WTC11 (cell line): ENCODE data around the gene HMGCS2. TPM values are rescaled to one million over a fixed set of nuclear protein-coding genes. Genes with fewer than 3 reads are reported as not detected.

ENCODE experiments used
- ATAC-seq: fragments of 200-7000 bp; cut with Tn5 transposase; 2 replicates; pipeline ENCODE4 v1.10.0; 2021; ENCODE audit warnings: mild to moderate bottlenecking, moderate library complexity
- CTCF ChIA-PET: fragments of 300-600 bp; sonication (Branson Sonifier 250); formaldehyde crosslinking; loops from one replicate; lab custom pipeline; 2021; ENCODE audit warnings: antibody characterized with exemption; lab: Charles Lee
- POLR2A ChIA-PET: fragments of 350-600 bp; sonication (Branson Sonifier 250); formaldehyde crosslinking; loops from one replicate; lab custom pipeline; 2021; ENCODE audit warnings: antibody characterized with exemption; lab: Charles Lee
- DNase-seq: peaks from one replicate; pipeline ENCODE4 v3.0.0; 2021; ENCODE audit warnings: low spot score
- H3K27ac Mint-ChIP-seq: 2 replicates; pipeline ENCODE4 v1.8.0; 2021; ENCODE audit warnings: mixed read lengths
- H3K27me3 Mint-ChIP-seq: 2 replicates; pipeline ENCODE4 v1.8.0; 2021; ENCODE audit warnings: low read depth, mild to moderate bottlenecking, moderate library complexity, mixed read lengths
- H3K36me3 Mint-ChIP-seq: 2 replicates; pipeline ENCODE4 v1.8.0; 2021; ENCODE audit warnings: mixed read lengths
- H3K4me1 Mint-ChIP-seq: 2 replicates; pipeline ENCODE4 v1.8.0; 2022; ENCODE audit warnings: mixed read lengths
- H3K4me3 Mint-ChIP-seq: 2 replicates; pipeline ENCODE4 v1.8.0; 2021; ENCODE audit warnings: mild to moderate bottlenecking, moderate library complexity, mixed read lengths
- H3K9me3 Mint-ChIP-seq: 2 replicates; pipeline ENCODE4 v1.8.0; 2021; ENCODE audit warnings: mixed read lengths
- ARID4B ChIP-seq: sonication (generic); formaldehyde crosslinking; IDR thresholded peaks from 2 replicates; pipeline ENCODE4 v1.8.0; 2023; ENCODE audit warnings: missing genetic modification reagents, mild to moderate bottlenecking, borderline replicate concordance
- E2F5 ChIP-seq: sonication (generic); formaldehyde crosslinking; IDR thresholded peaks from 2 replicates; pipeline ENCODE4 v1.8.1; 2022; ENCODE audit warnings: mild to moderate bottlenecking, moderate library complexity, missing genetic modification reagents
- FOXP1 ChIP-seq: sonication (generic); formaldehyde crosslinking; IDR thresholded peaks from 2 replicates; pipeline ENCODE4 v1.8.0; 2022; ENCODE audit warnings: missing genetic modification reagents, mild to moderate bottlenecking, moderate library complexity, borderline replicate concordance
- KAT7 ChIP-seq: sonication (generic); formaldehyde crosslinking; IDR thresholded peaks from 2 replicates; pipeline ENCODE4 v1.8.1; 2023; ENCODE audit warnings: missing genetic modification reagents, mild to moderate bottlenecking, borderline replicate concordance
- NR1H2 ChIP-seq: sonication (generic); formaldehyde crosslinking; IDR thresholded peaks from 2 replicates; pipeline ENCODE4 v1.9.0; 2021; ENCODE audit warnings: mild to moderate bottlenecking, moderate library complexity, missing genetic modification reagents
- SOX15 ChIP-seq: fragments of 250-450 bp; sonication (Bioruptor Pico); IDR thresholded peaks from 2 replicates; pipeline ENCODE4 v1.9.0; 2021; ENCODE audit warnings: mild to moderate bottlenecking
- TCF7 ChIP-seq: sonication (generic); formaldehyde crosslinking; IDR thresholded peaks from 2 replicates; pipeline ENCODE4 v1.8.0; 2022; ENCODE audit warnings: mild to moderate bottlenecking, low read depth, missing genetic modification reagents, moderate library complexity
- ZNF263 ChIP-seq: sonication (generic); formaldehyde crosslinking; IDR thresholded peaks from 2 replicates; pipeline ENCODE4 v1.8.1; 2022; ENCODE audit warnings: low read depth, mild to moderate bottlenecking, moderate library complexity, missing genetic modification reagents
- ZNF671 ChIP-seq: fragments of 250-450 bp; sonication (Bioruptor Pico); IDR thresholded peaks from 2 replicates; pipeline ENCODE4 v1.8.0; 2021; ENCODE audit warnings: mild to moderate bottlenecking
- total RNA-seq: library from RNA; stranded (reverse); gene quantifications from 3 replicates; pipeline ENCODE4 v1.2.3, GENCODE V29; 2021
- TF ChIP-seq, protein P1 (sequence below): sonication (generic); formaldehyde crosslinking; IDR thresholded peaks from 2 replicates; pipeline ENCODE4 v1.8.1; 2023; ENCODE audit warnings: mild to moderate bottlenecking, missing genetic modification reagents
- TF ChIP-seq, protein P2 (sequence below): fragments of 250-450 bp; sonication (Bioruptor Pico); IDR thresholded peaks from 2 replicates; pipeline ENCODE4 v1.9.0; 2021; ENCODE audit warnings: mild to moderate bottlenecking
- TF ChIP-seq, protein P3 (sequence below): sonication (generic); formaldehyde crosslinking; IDR thresholded peaks from 2 replicates; pipeline ENCODE4 v1.8.0; 2022; ENCODE audit warnings: mild to moderate bottlenecking, missing genetic modification reagents
- TF ChIP-seq, protein P4 (sequence below): sonication (generic); formaldehyde crosslinking; IDR thresholded peaks from 2 replicates; pipeline ENCODE4 v1.8.0; 2022; ENCODE audit warnings: mild to moderate bottlenecking, missing genetic modification reagents
- TF ChIP-seq, protein P5 (sequence below): fragments of 250-450 bp; sonication (Bioruptor Pico); IDR thresholded peaks from 2 replicates; pipeline ENCODE4 v1.8.0; 2021; ENCODE audit warnings: mild to moderate bottlenecking

Gene HMGCS2
- total RNA-seq, 1 experiment from 2014 or later: 0.24 TPM

DNA sequence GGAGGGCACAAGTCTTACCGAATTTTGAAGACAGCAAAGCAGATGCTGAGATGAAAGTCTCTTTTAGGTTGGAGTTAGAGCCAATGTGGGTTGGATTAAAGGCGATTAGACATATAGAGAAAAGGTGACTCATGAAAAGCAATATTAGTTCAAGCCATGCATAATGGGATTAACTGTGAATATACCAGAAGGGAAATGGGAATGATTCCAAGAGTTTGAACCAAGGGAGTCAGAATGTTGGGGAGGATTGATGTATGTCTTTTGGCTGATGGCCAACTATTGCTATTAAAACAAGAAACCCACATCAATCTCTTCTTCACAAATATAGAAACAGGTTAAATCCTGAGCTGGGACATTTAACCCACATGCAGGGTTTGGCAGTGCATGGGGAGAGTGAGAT, 1.2 kb downstream of the HMGCS2 start:
- DNase-seq (no peak), ATAC-seq (no peak)
- no peak overlapping the region for H3K4me3 Mint-ChIP-seq
- H3K27me3 Mint-ChIP-seq: no peaks in the 10 kb centered on the region; the same call in 1 of the 2 replicates
- peaks cover 3% of the 10 kb centered on the region for H3K4me1 Mint-ChIP-seq
- TF ChIP-seq, protein P1, sequence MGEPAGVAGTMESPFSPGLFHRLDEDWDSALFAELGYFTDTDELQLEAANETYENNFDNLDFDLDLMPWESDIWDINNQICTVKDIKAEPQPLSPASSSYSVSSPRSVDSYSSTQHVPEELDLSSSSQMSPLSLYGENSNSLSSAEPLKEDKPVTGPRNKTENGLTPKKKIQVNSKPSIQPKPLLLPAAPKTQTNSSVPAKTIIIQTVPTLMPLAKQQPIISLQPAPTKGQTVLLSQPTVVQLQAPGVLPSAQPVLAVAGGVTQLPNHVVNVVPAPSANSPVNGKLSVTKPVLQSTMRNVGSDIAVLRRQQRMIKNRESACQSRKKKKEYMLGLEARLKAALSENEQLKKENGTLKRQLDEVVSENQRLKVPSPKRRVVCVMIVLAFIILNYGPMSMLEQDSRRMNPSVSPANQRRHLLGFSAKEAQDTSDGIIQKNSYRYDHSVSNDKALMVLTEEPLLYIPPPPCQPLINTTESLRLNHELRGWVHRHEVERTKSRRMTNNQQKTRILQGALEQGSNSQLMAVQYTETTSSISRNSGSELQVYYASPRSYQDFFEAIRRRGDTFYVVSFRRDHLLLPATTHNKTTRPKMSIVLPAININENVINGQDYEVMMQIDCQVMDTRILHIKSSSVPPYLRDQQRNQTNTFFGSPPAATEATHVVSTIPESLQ: no peak
- TF ChIP-seq, protein P2, sequence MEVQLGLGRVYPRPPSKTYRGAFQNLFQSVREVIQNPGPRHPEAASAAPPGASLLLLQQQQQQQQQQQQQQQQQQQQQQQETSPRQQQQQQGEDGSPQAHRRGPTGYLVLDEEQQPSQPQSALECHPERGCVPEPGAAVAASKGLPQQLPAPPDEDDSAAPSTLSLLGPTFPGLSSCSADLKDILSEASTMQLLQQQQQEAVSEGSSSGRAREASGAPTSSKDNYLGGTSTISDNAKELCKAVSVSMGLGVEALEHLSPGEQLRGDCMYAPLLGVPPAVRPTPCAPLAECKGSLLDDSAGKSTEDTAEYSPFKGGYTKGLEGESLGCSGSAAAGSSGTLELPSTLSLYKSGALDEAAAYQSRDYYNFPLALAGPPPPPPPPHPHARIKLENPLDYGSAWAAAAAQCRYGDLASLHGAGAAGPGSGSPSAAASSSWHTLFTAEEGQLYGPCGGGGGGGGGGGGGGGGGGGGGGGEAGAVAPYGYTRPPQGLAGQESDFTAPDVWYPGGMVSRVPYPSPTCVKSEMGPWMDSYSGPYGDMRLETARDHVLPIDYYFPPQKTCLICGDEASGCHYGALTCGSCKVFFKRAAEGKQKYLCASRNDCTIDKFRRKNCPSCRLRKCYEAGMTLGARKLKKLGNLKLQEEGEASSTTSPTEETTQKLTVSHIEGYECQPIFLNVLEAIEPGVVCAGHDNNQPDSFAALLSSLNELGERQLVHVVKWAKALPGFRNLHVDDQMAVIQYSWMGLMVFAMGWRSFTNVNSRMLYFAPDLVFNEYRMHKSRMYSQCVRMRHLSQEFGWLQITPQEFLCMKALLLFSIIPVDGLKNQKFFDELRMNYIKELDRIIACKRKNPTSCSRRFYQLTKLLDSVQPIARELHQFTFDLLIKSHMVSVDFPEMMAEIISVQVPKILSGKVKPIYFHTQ (CRISPR knock-in tag): no peak
- TF ChIP-seq ZNF263: no peak
- TF ChIP-seq SOX15 (CRISPR knock-in tag): no peak
- TF ChIP-seq, protein P3, sequence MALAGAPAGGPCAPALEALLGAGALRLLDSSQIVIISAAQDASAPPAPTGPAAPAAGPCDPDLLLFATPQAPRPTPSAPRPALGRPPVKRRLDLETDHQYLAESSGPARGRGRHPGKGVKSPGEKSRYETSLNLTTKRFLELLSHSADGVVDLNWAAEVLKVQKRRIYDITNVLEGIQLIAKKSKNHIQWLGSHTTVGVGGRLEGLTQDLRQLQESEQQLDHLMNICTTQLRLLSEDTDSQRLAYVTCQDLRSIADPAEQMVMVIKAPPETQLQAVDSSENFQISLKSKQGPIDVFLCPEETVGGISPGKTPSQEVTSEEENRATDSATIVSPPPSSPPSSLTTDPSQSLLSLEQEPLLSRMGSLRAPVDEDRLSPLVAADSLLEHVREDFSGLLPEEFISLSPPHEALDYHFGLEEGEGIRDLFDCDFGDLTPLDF (CRISPR knock-in tag): no peak
- no peak for TF ChIP-seq ARID4B (CRISPR knock-in tag)
- TF ChIP-seq E2F5 (CRISPR knock-in tag): no peak
- no peak for TF ChIP-seq FOXP1
- TF ChIP-seq, protein P4, sequence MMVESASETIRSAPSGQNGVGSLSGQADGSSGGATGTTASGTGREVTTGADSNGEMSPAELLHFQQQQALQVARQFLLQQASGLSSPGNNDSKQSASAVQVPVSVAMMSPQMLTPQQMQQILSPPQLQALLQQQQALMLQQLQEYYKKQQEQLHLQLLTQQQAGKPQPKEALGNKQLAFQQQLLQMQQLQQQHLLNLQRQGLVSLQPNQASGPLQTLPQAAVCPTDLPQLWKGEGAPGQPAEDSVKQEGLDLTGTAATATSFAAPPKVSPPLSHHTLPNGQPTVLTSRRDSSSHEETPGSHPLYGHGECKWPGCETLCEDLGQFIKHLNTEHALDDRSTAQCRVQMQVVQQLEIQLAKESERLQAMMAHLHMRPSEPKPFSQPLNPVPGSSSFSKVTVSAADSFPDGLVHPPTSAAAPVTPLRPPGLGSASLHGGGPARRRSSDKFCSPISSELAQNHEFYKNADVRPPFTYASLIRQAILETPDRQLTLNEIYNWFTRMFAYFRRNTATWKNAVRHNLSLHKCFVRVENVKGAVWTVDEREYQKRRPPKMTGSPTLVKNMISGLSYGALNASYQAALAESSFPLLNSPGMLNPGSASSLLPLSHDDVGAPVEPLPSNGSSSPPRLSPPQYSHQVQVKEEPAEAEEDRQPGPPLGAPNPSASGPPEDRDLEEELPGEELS (CRISPR knock-in tag): no peak
- TF ChIP-seq NR1H2 (CRISPR knock-in tag): no peak
- no peak for TF ChIP-seq KAT7 (CRISPR knock-in tag)
- no peak for TF ChIP-seq TCF7 (CRISPR knock-in tag)
- TF ChIP-seq, protein P5, sequence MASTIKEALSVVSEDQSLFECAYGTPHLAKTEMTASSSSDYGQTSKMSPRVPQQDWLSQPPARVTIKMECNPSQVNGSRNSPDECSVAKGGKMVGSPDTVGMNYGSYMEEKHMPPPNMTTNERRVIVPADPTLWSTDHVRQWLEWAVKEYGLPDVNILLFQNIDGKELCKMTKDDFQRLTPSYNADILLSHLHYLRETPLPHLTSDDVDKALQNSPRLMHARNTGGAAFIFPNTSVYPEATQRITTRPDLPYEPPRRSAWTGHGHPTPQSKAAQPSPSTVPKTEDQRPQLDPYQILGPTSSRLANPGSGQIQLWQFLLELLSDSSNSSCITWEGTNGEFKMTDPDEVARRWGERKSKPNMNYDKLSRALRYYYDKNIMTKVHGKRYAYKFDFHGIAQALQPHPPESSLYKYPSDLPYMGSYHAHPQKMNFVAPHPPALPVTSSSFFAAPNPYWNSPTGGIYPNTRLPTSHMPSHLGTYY: no peak
- no peak for TF ChIP-seq ZNF671 (CRISPR knock-in tag)
- TF ChIP-seq, all 79 proteins: peak for 0
- Mint-ChIP-seq H3K27ac (no peak overlapping the region), H3K36me3 (no peaks in the 10 kb centered on the region), H3K9me3 (no peaks in the 10 kb centered on the region)
- ChIA-PET POLR2A (no interaction called here), CTCF (no interaction called here)
